ENCODE results near the gene MYL12A. TPM values are rescaled to one million over a fixed set of nuclear protein-coding genes. Genes with fewer than 3 reads are reported as not detected.
A peak's percentile ranks its signal among the peaks of the same experiment; 100 is the strongest.

Gene MYL12A
- total and polyA plus RNA-seq, 2 of the 8 experiments (the other 6 are each of a cell fraction or from before 2014, with no cell fraction given), result 188 to 247 TPM

GRCh38 chr18:3251249-3251962, 3.8 kb downstream of the MYL12A start (continued):
- no peak for TF ChIP-seq FOSL1 (IDR thresholded peaks at IDR 0.05; ENCODE audit: insufficient read depth, low read depth, low read length)
- no peak for TF ChIP-seq SIRT6 (IDR thresholded peaks at IDR 0.05; ENCODE audit: low read length)
- no peak for TF ChIP-seq CEBPB (IDR thresholded peaks at IDR 0.05; ENCODE audit: low read depth, low read length)
- no peak for TF ChIP-seq EGR1 (IDR thresholded peaks at IDR 0.05; ENCODE audit: borderline replicate concordance, low read depth, low read length)
- no peak for TF ChIP-seq TBP (IDR thresholded peaks at IDR 0.05; ENCODE audit: low read depth, low read length)
- no peak for TF ChIP-seq MAX (IDR thresholded peaks at IDR 0.05)
- TF ChIP-seq NRF1 (IDR thresholded peaks at IDR 0.05; ENCODE audit: low read depth, low read length), result 0 out of 2 replicates have a peak, but pooled peaks have one; percentile 6
- no peak for TF ChIP-seq NANOG (IDR thresholded peaks at IDR 0.05; ENCODE audit: insufficient read depth, low read depth, low read length, poor library complexity, severe bottlenecking)
